Measurements from ENCODE around the gene SP4. TPM values are rescaled to one million over a fixed set of nuclear protein-coding genes. Genes with fewer than 3 reads are reported as not detected.

SP4 gene
- total RNA-seq, 4 donors from 2014 or later: 3.6 to 10.6 (median 5.9) TPM

GRCh38 chr7:21486511-21486910 lies 58.6 kb downstream of the SP4 start:
- no peak for ATAC-seq (ENCODE audit: low FRiP score)
- no peak for TF ChIP-seq CTCF (IDR thresholded peaks at IDR 0.05)

GRCh38 chr7:21495731-21496130 lies 67.8 kb downstream of the SP4 start:
- ATAC-seq (ENCODE audit: low FRiP score): no peak
- DNase-seq (ENCODE audit: low spot score): no peak
- no peak for TF ChIP-seq CTCF (IDR thresholded peaks at IDR 0.05)

More at GRCh38 chr7:21486511-21486910, 58.6 kb downstream of the SP4 start:
- DNase-seq (ENCODE audit: low spot score): no peak

DNA sequence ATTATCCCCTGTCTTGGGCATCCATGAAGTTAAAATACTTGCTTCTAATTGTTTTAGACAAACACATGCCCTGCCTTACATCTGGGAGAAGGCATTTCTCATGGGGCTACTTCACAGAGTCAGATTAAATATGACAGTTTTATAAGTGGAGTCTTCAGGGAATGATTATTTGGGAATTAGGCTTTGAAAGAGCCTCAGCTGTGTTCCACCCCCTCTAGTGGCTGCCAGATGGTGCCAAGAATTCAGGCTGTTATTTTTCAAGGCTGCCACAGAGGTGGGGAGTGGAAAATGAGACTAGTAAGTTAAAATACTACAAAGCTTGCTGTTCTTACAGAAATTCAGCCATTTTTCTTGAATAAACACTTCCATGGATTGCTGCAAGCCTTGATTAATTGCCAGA lies 69.2 kb downstream of the SP4 start:
- no peak for TF ChIP-seq CTCF (IDR thresholded peaks at IDR 0.05)

GRCh38 chr7:21500117-21500832 lies 72.4 kb downstream of the SP4 start:
- DNase-seq (ENCODE audit: low spot score): no peak
- ATAC-seq (ENCODE audit: low FRiP score): no peak
- no peak for TF ChIP-seq CTCF (IDR thresholded peaks at IDR 0.05)

More for the DNA sequence above, 69.2 kb downstream of the SP4 start:
- ATAC-seq (ENCODE audit: low FRiP score): no peak
- no peak for DNase-seq (ENCODE audit: low spot score)

- ATAC-seq (ENCODE audit: low FRiP score) (no peak), DNase-seq (ENCODE audit: low spot score) (no peak)
- TF ChIP-seq CTCF (IDR thresholded peaks at IDR 0.05): no peak
Measured at GRCh38 chr7:21504021-21504420, 76.1 kb downstream of the SP4 start.

- no peak for DNase-seq (ENCODE audit: low spot score)
- TF ChIP-seq CTCF (IDR thresholded peaks at IDR 0.05): no peak
- no peak for ATAC-seq (ENCODE audit: low FRiP score)
Measured at GRCh38 chr7:21507627-21508343, 79.9 kb downstream of the SP4 start.

- ATAC-seq (ENCODE audit: low FRiP score) (no peak), DNase-seq (ENCODE audit: low spot score) (no peak)
- no peak for TF ChIP-seq CTCF (IDR thresholded peaks at IDR 0.05)
Measured at GRCh38 chr7:21508538-21508937, 80.7 kb downstream of the SP4 start.
